Thyroid gland (tissue), 4 donors: ENCODE results near the gene CLDN9. TPM values are rescaled to one million over a fixed set of nuclear protein-coding genes. Genes with fewer than 3 reads are reported as not detected.
A peak's percentile ranks its signal among the peaks of the same experiment; 100 is the strongest.

ENCODE experiments used
- DNase-seq, 2 donors: peaks; one replicate each; pipeline ENCODE4 v3.0.0-alpha.2; 2019
- H3K27ac ChIP-seq, 3 donors: fragments of 200-600 bp; sonication (generic); 1 replicate in 2 of 3; 2 replicates in 1 of 3; pipeline ENCODE4 v1.5.1; 2016 to 2019; ENCODE audit warnings: mild to moderate bottlenecking in 1 of 3, moderate library complexity in 1 of 3
- H3K27me3 ChIP-seq: fragments of 200-600 bp; sonication (generic); one replicate; pipeline ENCODE4 v1.5.1; 2019
- H3K36me3 ChIP-seq, 2 donors: fragments of 200-600 bp; sonication (generic); one replicate each; pipeline ENCODE4 v1.5.1; 2016 to 2019
- H3K4me1 ChIP-seq, 2 donors: fragments of 200-600 bp; sonication (generic); one replicate each; pipeline ENCODE4 v1.5.1; 2017 to 2019
- H3K4me3 ChIP-seq, 3 donors: fragments of 200-600 bp; sonication (generic); replicated peaks in 1 of 3; 1 replicate in 2 of 3; 2 replicates in 1 of 3; pipeline ENCODE4 v1.5.1; 2016; ENCODE audit warnings: mild to moderate bottlenecking in 1 of 3
- H3K9me3 ChIP-seq: fragments of 200-600 bp; sonication (generic); one replicate; pipeline ENCODE4 v1.5.1; 2017
- CTCF ChIP-seq, 6 experiments: fragments of 200-600 bp in 3 of 6; fragments of 450-650 bp in 3 of 6; sonication (generic) in 3 of 6; IDR thresholded peaks; one replicate each; pipeline ENCODE4 v1.5.1; 2016 to 2019; ENCODE audit warnings: antibody characterized with exemption in 6 of 6, mild to moderate bottlenecking in 2 of 6, inconsistent platforms in 1 of 6, moderate library complexity in 1 of 6
- POLR2A ChIP-seq, 2 donors: fragments of 450-650 bp; IDR thresholded peaks; one replicate each; pipeline ENCODE4 v1.6.1; 2017; ENCODE audit warnings: antibody characterized with exemption in 2 of 2, mild to moderate bottlenecking in 2 of 2, moderate library complexity in 1 of 2
- WGBS, 2 donors: methylation state at CpG; one replicate each; pipeline ENCODE4 v1.1.5; 2017; 5-methylcytosine and 5-hydroxymethylcytosine counted together
- intact Hi-C: fragments of 100-400 bp; cut with DNase I; formaldehyde crosslinking; loops from one replicate; pipeline ENCODE4 v1.15.1; 2023
- total RNA-seq, 4 donors: library from RNA; depleted of rRNA; stranded (reverse); fragments of >200 nt; gene quantifications; one replicate each; pipeline ENCODE4 v1.2.3, GENCODE V29; 2016

CLDN9 gene
- total RNA-seq, 4 donors from 2014 or later = 0.33 TPM; not detected in 3

DNA sequence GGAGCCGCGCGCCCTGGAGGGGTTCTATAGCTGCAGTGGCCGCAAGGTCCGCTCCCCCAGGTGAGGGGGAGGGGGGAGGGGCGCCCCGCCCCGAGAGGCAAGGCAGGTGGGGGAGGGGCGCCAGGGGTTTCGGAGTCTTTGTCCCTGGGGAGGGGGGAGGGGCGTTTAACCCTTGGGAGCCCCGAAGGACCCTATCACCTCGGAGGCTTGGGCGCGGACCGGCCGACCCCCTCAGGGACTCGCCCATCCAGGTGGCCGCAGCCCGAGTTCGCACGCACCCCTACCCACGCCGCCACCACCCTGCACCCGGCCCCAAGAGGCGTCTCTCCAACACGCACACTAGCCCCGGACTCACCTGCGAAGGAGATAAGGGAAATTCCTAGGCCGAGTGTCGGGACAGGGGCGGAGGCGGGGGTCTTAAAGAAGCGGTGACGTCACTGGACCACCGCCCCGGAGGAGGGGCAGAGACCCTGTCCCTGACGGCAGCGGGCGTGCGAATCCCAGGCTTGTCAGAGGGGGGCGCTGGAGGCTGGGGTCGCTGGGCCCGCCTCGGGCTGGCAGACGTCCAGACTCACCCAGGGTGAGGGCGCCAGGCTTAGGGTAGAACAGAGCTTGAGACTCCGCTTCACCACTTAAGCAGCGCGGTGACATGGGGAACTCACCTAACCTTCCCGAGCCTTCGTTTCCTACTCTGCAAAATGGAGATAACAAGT lies 5.2 kb downstream of the CLDN9 start, which contains the start of gene CLDN6:
CLDN6 (minus strand) TSS at position 390 of the 713 bp plus-strand sequence. CDS start 2,162 bp downstream, outside the sequence.
- intact Hi-C loops = no loop called here
- WGBS, 2 donors = 5% methylated on average over 15 to 23 of the region's 52 CpGs

GRCh38 chr16:3019594-3020246 lies 7.0 kb downstream of the CLDN9 start:
- DNase-seq = no peak
- WGBS, 2 donors = 31 to 36% methylated on average over 36 to 37 of the region's 40 CpGs
- H3K36me3 ChIP-seq = no peaks in the 10 kb centered on the region
- H3K9me3 ChIP-seq = no peaks in the 10 kb centered on the region
- peaks cover 41 to 44% of the 10 kb centered on the region in 2 donors for H3K4me1 ChIP-seq
- no peak overlapping the region for H3K27ac ChIP-seq
- TF ChIP-seq POLR2A (IDR thresholded peaks at IDR 0.05) = no peak
- TF ChIP-seq CTCF (IDR thresholded peaks at IDR 0.05) = no peak
- intact Hi-C loops = no loop called here
- H3K4me3 ChIP-seq = peak overlapping the region in 1 of 3 donors; percentile 77
- no peaks in the 10 kb centered on the region for H3K27me3 ChIP-seq

More for the DNA sequence above, 5.2 kb downstream of the CLDN9 start, which contains the start of gene CLDN6:
- Histone ChIP-seq H3K9me3 (no peaks in the 10 kb centered on the region), H3K4me3 (no peak within 1 kb of the TSS), H3K27me3 (no peaks in the 10 kb centered on the region), H3K36me3 (no peaks in the 10 kb centered on the region), H3K27ac (no peak within 1 kb of the TSS), H3K4me1 (peaks cover 30 to 34% of the 10 kb centered on the region in 2 donors)
- no peak for TF ChIP-seq POLR2A (IDR thresholded peaks at IDR 0.05)
- TF ChIP-seq CTCF (IDR thresholded peaks at IDR 0.05) = peak in 1 of 6 experiments; percentile 6
- peak; percentile 30 to 42 for DNase-seq

GRCh38 chr16:3020247-3020603 lies 7.5 kb downstream of the CLDN9 start, which contains the start of gene TNFRSF12A:
Gene TNFRSF12A (plus strand): TSS chr16:3020368. CDS start chr16:3020398, 30 bp downstream.
- intact Hi-C loops = no loop called here
- H3K9me3 ChIP-seq = no peaks in the 10 kb centered on the region
- peaks cover 41 to 49% of the 10 kb centered on the region in 2 donors for H3K4me1 ChIP-seq
- H3K4me3 ChIP-seq = peak within 1 kb of the TSS; percentile 77 to 79 (median 78)
- no peaks in the 10 kb centered on the region for H3K36me3 ChIP-seq
- WGBS, 2 donors = 0% methylated on average over 6 to 9 of the region's 49 CpGs
- TF ChIP-seq CTCF (IDR thresholded peaks at IDR 0.05) = peak in 1 of 6 experiments; percentile 26
- peak; percentile 66 to 90 for TF ChIP-seq POLR2A (IDR thresholded peaks at IDR 0.05)
- H3K27ac ChIP-seq = peak within 1 kb of the TSS; percentile 82 to 98 (median 98)
- H3K27me3 ChIP-seq = no peaks in the 10 kb centered on the region
- peak; percentile 79 for DNase-seq

DNA sequence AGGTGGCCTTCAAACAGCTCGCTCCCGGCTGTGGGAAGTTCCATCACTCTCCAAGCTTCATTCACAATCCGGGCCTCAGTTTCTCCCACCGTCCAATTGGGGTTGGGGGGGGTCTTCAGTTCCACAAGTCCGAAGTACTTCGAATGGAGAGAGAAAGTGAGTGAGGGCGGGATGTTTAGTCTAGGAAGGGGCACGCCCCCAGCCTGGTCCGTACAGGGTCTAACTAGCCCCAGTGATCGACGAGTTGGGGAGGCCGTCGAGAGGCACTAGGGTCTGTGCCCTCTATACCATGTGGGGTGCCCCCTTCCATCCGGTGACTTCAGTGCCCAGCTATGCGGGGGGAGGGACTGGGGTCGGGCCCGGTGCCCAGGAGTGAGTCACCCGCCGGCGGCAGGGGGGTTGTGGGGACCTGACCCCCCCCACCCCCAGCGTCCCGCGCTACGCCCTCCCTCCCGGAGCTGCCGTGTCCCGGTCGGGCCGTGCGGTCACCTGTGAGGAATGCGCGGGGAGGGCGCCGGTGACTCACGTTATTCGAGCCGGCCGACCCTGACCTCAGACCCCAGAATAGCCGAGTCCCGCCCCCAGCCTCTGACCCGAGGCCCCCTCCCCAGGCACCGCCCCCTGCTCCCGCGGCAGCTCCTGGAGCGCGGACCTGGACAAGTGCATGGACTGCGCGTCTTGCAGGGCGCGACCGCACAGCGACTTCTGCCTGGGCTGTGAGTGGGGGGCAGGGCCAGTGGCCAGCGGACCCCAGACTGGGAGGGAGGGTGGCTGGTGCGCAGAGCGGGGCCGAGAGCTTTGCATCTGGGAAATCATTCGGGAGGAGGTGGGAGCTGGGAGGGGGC lies 8.1 kb downstream of the CLDN9 start:
- Histone ChIP-seq H3K4me3 (peak overlapping the region; percentile 77 to 79 (median 78)), H3K36me3 (no peaks in the 10 kb centered on the region), H3K4me1 (peaks cover 41 to 51% of the 10 kb centered on the region in 2 donors), H3K27ac (peak overlapping the region; percentile 82 to 98 (median 98)), H3K9me3 (no peaks in the 10 kb centered on the region), H3K27me3 (no peaks in the 10 kb centered on the region)
- WGBS, 2 donors = 0 to 1% methylated on average over 11 to 16 of the region's 57 CpGs
- TF ChIP-seq POLR2A (IDR thresholded peaks at IDR 0.05) (no peak), CTCF (IDR thresholded peaks at IDR 0.05) (no peak)
- intact Hi-C loops = no loop called here
- DNase-seq = peak; percentile 92 to 93
